HG02884 (cell line): ENCODE measurements around the gene VPS9D1.

ENCODE experiments used
- ATAC-seq: cut with Tn5 transposase; IDR thresholded peaks from one replicate; pipeline ENCODE4 v1.9.1; 2021; ENCODE audit warnings: mild to moderate bottlenecking, moderate library complexity; ENCODE audit not compliant: unreplicated experiment

Gene VPS9D1

GRCh38 chr16:89720813-89721545 is at the start of gene VPS9D1, which contains the start of gene ZNF276:
Gene VPS9D1, minus strand, starts transcription at chr16:89720898. Its CDS starts 37 bp downstream, at chr16:89720861.
Gene ZNF276, plus strand, starts transcription at chr16:89721537. Its CDS starts 104 bp downstream, at chr16:89721641.
- ATAC-seq: peak; percentile 38

- ATAC-seq: no peak
Measured at GRCh38 chr16:89770367-89770766, 49.7 kb upstream of the VPS9D1 start.

GRCh38 chr16:89765292-89765830 is 44.7 kb upstream of the VPS9D1 start:
- ATAC-seq: no peak

- ATAC-seq: peak; percentile 85
Measured at GRCh38 chr16:89764711-89765201, 44.1 kb upstream of the VPS9D1 start.

GRCh38 chr16:89761304-89761922 is 40.7 kb upstream of the VPS9D1 start:
- ATAC-seq: no peak

GRCh38 chr16:89759746-89760340 is 39.1 kb upstream of the VPS9D1 start:
- ATAC-seq: no peak

- no peak for ATAC-seq
Measured at GRCh38 chr16:89749637-89750036, 28.9 kb upstream of the VPS9D1 start.

- no peak for ATAC-seq
Measured at GRCh38 chr16:89748921-89749320, 28.2 kb upstream of the VPS9D1 start.

GRCh38 chr16:89748076-89748475 is 27.4 kb upstream of the VPS9D1 start:
- ATAC-seq: no peak

- ATAC-seq: no peak
Measured at GRCh38 chr16:89746043-89746442, 25.3 kb upstream of the VPS9D1 start.

- no peak for ATAC-seq
Measured at GRCh38 chr16:89744813-89745212, 24.1 kb upstream of the VPS9D1 start.

GRCh38 chr16:89742948-89743347 is 22.2 kb upstream of the VPS9D1 start:
- ATAC-seq: no peak

GRCh38 chr16:89741342-89742014 is 20.8 kb upstream of the VPS9D1 start:
- no peak for ATAC-seq

GRCh38 chr16:89739383-89739782 is 18.7 kb upstream of the VPS9D1 start:
- no peak for ATAC-seq

GRCh38 chr16:89738538-89739317 is 18.0 kb upstream of the VPS9D1 start:
- ATAC-seq: no peak

- ATAC-seq: no peak
Measured at GRCh38 chr16:89738072-89738377, 17.3 kb upstream of the VPS9D1 start.

GRCh38 chr16:89737341-89738071 is 16.8 kb upstream of the VPS9D1 start:
- no peak for ATAC-seq

GRCh38 chr16:89736554-89736953 is 15.9 kb upstream of the VPS9D1 start:
- no peak for ATAC-seq

- ATAC-seq: no peak
Measured at GRCh38 chr16:89733792-89734191, 13.1 kb upstream of the VPS9D1 start.

GRCh38 chr16:89733322-89733721 is 12.6 kb upstream of the VPS9D1 start:
- ATAC-seq: no peak
